OCI-LY7 (cell line): ENCODE data around the gene CNKSR3. TPM values are rescaled to one million over a fixed set of nuclear protein-coding genes. Genes with fewer than 3 reads are reported as not detected.

ENCODE experiments used
- BruUV-seq: library from RNA; stranded (reverse); fragments of 400-500 nt; replicated peaks from 2 replicates; lab custom pipeline; 2021; lab: Mats Ljungman, UMichigan
- CTCF ChIA-PET: fragments of 300-600 bp; sonication (Branson Sonifier 250); formaldehyde crosslinking; loops from one replicate; lab custom pipeline; 2022; ENCODE audit warnings: antibody characterized with exemption; ENCODE audit not compliant: unreplicated experiment; lab: Charles Lee
- POLR2A ChIA-PET: fragments of 300-600 bp; sonication (Branson Sonifier 250); formaldehyde crosslinking; loops from one replicate; lab custom pipeline; 2022; ENCODE audit warnings: antibody characterized with exemption; lab: Charles Lee
- DNase-seq: peaks from one replicate; pipeline ENCODE4 v3.0.0-alpha.2; 2015; ENCODE audit warnings: low spot score
- H2AFZ ChIP-seq: fragments of 200-600 bp; sonication (generic), shearing (Covaris generic); 2 replicates; pipeline ENCODE4 v1.6.1; 2014; ENCODE audit warnings: mild to moderate bottlenecking, antibody characterized with exemption, low read length, moderate library complexity
- H3K27ac ChIP-seq: fragments of 200-600 bp; sonication (generic); 2 replicates; pipeline ENCODE4 v1.5.1; 2014; ENCODE audit warnings: mixed run types, low read depth, mild to moderate bottlenecking, moderate library complexity, low read length, inconsistent platforms; ENCODE audit not compliant: poor library complexity, severe bottlenecking
- H3K36me3 ChIP-seq: fragments of 200-600 bp; sonication (generic); 2 replicates; pipeline ENCODE4 v1.6.1; 2014; ENCODE audit warnings: mild to moderate bottlenecking, antibody characterized with exemption, low read length, moderate library complexity, mixed read lengths; ENCODE audit not compliant: insufficient read depth
- H3K4me1 ChIP-seq: fragments of 200-600 bp; sonication (generic); 2 replicates; pipeline ENCODE4 v1.5.1; 2014; ENCODE audit warnings: mild to moderate bottlenecking, low read length; ENCODE audit not compliant: insufficient read depth, poor library complexity, severe bottlenecking
- H3K4me2 ChIP-seq: fragments of 200-600 bp; sonication (generic); 2 replicates; pipeline ENCODE4 v1.6.1; 2014; ENCODE audit warnings: mild to moderate bottlenecking, low read length
- H3K4me3 ChIP-seq: fragments of 200-600 bp; sonication (generic); 2 replicates; pipeline ENCODE4 v1.5.1; 2014; ENCODE audit warnings: mild to moderate bottlenecking, low read depth, low read length; ENCODE audit not compliant: poor library complexity, severe bottlenecking
- H3K79me2 ChIP-seq: fragments of 200-600 bp; sonication (generic); 2 replicates; pipeline ENCODE4 v1.6.1; 2016; ENCODE audit warnings: low read depth, mild to moderate bottlenecking, low read length, moderate library complexity, mixed read lengths; ENCODE audit not compliant: insufficient read depth
- H3K9me2 ChIP-seq: fragments of 200-600 bp; sonication (generic); 2 replicates; pipeline ENCODE4 v1.6.1; 2016; ENCODE audit warnings: mild to moderate bottlenecking, low read length, mixed read lengths; ENCODE audit not compliant: insufficient read depth
- H3K9me3 ChIP-seq: fragments of 200-600 bp; sonication (generic); 2 replicates; pipeline ENCODE4 v1.6.1; 2014; ENCODE audit warnings: mild to moderate bottlenecking, mixed run types, low read length, mixed read lengths
- H4K20me1 ChIP-seq: fragments of 200-600 bp; sonication (generic); 2 replicates; pipeline ENCODE4 v1.6.1; 2014; ENCODE audit warnings: mild to moderate bottlenecking, antibody characterized with exemption, low read length, moderate library complexity, mixed read lengths; ENCODE audit not compliant: insufficient read depth
- EZH2phosphoT487 ChIP-seq: fragments of 200-600 bp; sonication (generic); IDR thresholded peaks from 2 replicates; pipeline ENCODE4 v1.6.1; 2018; ENCODE audit warnings: low read depth, borderline replicate concordance, mild to moderate bottlenecking, mixed run types, antibody characterized with exemption, low read length, moderate library complexity, mixed read lengths
- intact Hi-C: fragments of 100-400 bp; cut with micrococcal nuclease; formaldehyde crosslinking; loops from one replicate; pipeline ENCODE4 v1.10.0; 2022; ENCODE audit not compliant: unreplicated experiment
- total RNA-seq, 2 experiments: library from RNA; depleted of rRNA in 1 of 2; stranded (reverse); fragments of >200 nt in 1 of 2; shearing (Covaris generic) in 1 of 2; gene quantifications; 2 replicates each; pipeline ENCODE4 v1.2.3, GENCODE V29; 2014 to 2022
- TF ChIP-seq, protein P1 (sequence below): fragments of 200-600 bp; sonication (generic); conservative IDR thresholded peaks from 2 replicates; pipeline ENCODE4 v1.5.1; 2014; ENCODE audit warnings: mild to moderate bottlenecking, antibody characterized with exemption, low read length, moderate library complexity, mixed read lengths

Gene CNKSR3
- total RNA-seq, 2 experiments from 2014 or later = not detected

DNA sequence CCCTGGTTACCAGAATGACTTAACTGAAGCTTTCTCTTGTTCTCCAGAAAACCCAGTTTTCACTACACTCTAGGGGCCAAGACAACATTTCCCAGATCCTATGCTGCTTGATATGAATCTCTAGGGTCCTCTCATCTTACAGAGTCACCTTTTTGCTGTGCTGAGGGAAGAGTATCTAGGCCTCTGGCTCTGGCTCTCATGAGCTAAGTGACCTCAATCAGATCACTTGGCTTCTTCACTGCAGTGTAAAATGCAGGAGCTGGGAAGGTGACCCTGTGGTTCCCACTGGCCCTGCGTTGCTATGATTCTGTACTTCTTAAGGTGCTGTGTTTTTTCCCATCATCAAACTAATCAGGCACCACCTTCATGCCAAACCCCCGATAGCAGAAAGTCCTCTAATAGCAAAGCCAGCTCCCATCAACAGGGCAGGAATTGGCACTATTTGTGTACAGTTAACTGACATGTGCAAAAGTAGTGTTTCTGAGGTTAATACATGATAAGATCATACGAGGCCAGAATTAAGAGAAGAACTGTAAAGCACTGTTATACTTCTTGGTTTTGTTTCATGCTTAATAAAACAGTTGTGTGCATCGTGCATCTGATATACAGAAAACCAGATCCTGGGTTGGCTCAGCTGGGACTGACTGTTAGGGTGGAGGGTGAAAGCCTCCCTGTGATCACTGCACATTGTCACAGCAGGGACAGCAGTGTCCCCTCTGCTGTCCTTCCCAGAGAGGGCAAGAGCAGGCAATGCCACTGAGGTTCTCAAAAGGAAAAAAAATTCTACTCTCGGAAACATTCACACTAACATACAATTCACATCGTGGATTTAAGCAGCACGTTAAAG is 46.7 kb downstream of the CNKSR3 start:
- Histone ChIP-seq H3K4me1 (no peaks in the 10 kb centered on the region), H3K27ac (no peak overlapping the region), H3K9me3 (no peaks in the 10 kb centered on the region), H3K9me2 (no peaks in the 10 kb centered on the region), H2AFZ (no peak overlapping the region), H3K4me3 (no peak overlapping the region), H3K79me2 (no peaks in the 10 kb centered on the region), H4K20me1 (no peaks in the 10 kb centered on the region), H3K36me3 (no peaks in the 10 kb centered on the region), H3K4me2 (no peak overlapping the region)
- no peak for TF ChIP-seq EZH2phosphoT487
- TF ChIP-seq, protein P1, sequence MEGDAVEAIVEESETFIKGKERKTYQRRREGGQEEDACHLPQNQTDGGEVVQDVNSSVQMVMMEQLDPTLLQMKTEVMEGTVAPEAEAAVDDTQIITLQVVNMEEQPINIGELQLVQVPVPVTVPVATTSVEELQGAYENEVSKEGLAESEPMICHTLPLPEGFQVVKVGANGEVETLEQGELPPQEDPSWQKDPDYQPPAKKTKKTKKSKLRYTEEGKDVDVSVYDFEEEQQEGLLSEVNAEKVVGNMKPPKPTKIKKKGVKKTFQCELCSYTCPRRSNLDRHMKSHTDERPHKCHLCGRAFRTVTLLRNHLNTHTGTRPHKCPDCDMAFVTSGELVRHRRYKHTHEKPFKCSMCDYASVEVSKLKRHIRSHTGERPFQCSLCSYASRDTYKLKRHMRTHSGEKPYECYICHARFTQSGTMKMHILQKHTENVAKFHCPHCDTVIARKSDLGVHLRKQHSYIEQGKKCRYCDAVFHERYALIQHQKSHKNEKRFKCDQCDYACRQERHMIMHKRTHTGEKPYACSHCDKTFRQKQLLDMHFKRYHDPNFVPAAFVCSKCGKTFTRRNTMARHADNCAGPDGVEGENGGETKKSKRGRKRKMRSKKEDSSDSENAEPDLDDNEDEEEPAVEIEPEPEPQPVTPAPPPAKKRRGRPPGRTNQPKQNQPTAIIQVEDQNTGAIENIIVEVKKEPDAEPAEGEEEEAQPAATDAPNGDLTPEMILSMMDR = no peak
- ChIA-PET POLR2A (interaction anchor here (0.7 kb wide), 1 partner anchor 1388 kb away, joined by 3 read pairs; no protein-coding TSS in a partner anchor), CTCF (no interaction called here)
- no peak for DNase-seq
- intact Hi-C loops = no loop called here
- no TSS peak for BruUV-seq

DNA sequence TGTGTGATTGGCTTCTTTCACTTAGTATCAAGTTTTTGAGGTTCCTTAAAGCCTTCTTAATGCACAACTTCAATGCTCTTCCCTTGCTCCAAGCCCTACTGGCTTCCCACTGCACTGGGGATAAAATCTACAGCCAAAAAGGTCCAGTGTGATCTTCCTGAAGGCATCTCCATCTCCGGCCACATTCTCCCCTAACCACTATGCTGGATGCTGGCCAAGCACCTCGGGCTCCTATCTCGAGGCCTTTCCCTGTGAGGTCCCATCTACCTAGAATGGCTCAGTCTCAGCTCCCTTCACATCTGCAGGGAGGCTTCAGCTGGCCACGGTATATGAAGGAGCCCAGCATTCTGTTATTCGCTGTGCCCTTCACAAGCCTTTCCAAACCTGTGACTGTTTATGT is 48.1 kb downstream of the CNKSR3 start:
- no TSS peak for BruUV-seq

More for the DNA sequence above, 48.1 kb downstream of the CNKSR3 start:
- H3K79me2 ChIP-seq = no peaks in the 10 kb centered on the region
- no peaks in the 10 kb centered on the region for H3K9me3 ChIP-seq
- no peak overlapping the region for H3K4me3 ChIP-seq
- H3K27ac ChIP-seq = no peak overlapping the region
- H3K36me3 ChIP-seq = no peaks in the 10 kb centered on the region
- ChIA-PET POLR2A (no interaction called here), CTCF (no interaction called here)
- no peak for DNase-seq
- H4K20me1 ChIP-seq = no peaks in the 10 kb centered on the region
- no peak for TF ChIP-seq EZH2phosphoT487
- TF ChIP-seq, protein P1 = no peak
- no peak overlapping the region for H3K4me2 ChIP-seq
- no peaks in the 10 kb centered on the region for H3K4me1 ChIP-seq
- H3K9me2 ChIP-seq = no peaks in the 10 kb centered on the region
- H2AFZ ChIP-seq = no peak overlapping the region
- intact Hi-C loops = no loop called here
